HG03103 (cell line): ENCODE measurements around the gene GAB1.
"Not testable (repeated sequence)": the region's sequence is repeated elsewhere in the genome, so short reads cannot be mapped to it uniquely, and the experiment has no call there.

Experiments
- ATAC-seq: cut with Tn5 transposase; IDR thresholded peaks from one replicate; pipeline ENCODE4 v1.9.1; 2021; ENCODE audit warnings: low read depth; ENCODE audit not compliant: unreplicated experiment

GAB1 gene

GRCh38 chr4:143337600-143338287 is 1.1 kb downstream of the GAB1 start:
- no peak for ATAC-seq

- ATAC-seq, result no peak
These were observed 1.6 kb downstream of the GAB1 start for GRCh38 chr4:143338313-143338712.

GRCh38 chr4:143339497-143339896 is 2.8 kb downstream of the GAB1 start:
- ATAC-seq, result no peak

GRCh38 chr4:143341186-143341755 is 4.6 kb downstream of the GAB1 start:
- no peak for ATAC-seq

GRCh38 chr4:143343276-143343831 is 6.7 kb downstream of the GAB1 start:
- no peak for ATAC-seq

- no peak for ATAC-seq
These were observed 7.4 kb downstream of the GAB1 start for GRCh38 chr4:143344041-143344440.

- ATAC-seq, result no peak
These were observed 8.1 kb downstream of the GAB1 start for GRCh38 chr4:143344774-143345173.

GRCh38 chr4:143345356-143345755 is 8.7 kb downstream of the GAB1 start:
- no peak for ATAC-seq

- ATAC-seq, result no peak
These were observed 9.5 kb downstream of the GAB1 start for GRCh38 chr4:143346206-143346605.

- ATAC-seq, result no peak
These were observed 10.9 kb downstream of the GAB1 start for GRCh38 chr4:143347484-143348111.

GRCh38 chr4:143348233-143349077 is 11.8 kb downstream of the GAB1 start:
- ATAC-seq, result no peak

- not testable (repeated sequence) for ATAC-seq
These were observed 13.3 kb downstream of the GAB1 start for GRCh38 chr4:143349858-143350527.

GRCh38 chr4:143351149-143351691 is 14.5 kb downstream of the GAB1 start:
- no peak for ATAC-seq

- ATAC-seq, result no peak
These were observed 15.2 kb downstream of the GAB1 start for GRCh38 chr4:143351774-143352451.

- ATAC-seq, result no peak
These were observed 16.0 kb downstream of the GAB1 start for GRCh38 chr4:143352720-143353119.

GRCh38 chr4:143353797-143354196 is 17.1 kb downstream of the GAB1 start:
- ATAC-seq, result no peak

- no peak for ATAC-seq
These were observed 18.3 kb downstream of the GAB1 start for GRCh38 chr4:143354990-143355389.

GRCh38 chr4:143355540-143356217 is 19.0 kb downstream of the GAB1 start:
- ATAC-seq, result no peak

- no peak for ATAC-seq
These were observed 19.8 kb downstream of the GAB1 start for GRCh38 chr4:143356493-143356892.
